8988T (cell line): ENCODE results near the gene VENTX.
"Not testable (repeated sequence)": the region's sequence is repeated elsewhere in the genome, so short reads cannot be mapped to it uniquely, and the experiment has no call there.

ENCODE experiments used
- DNase-seq: peaks from one replicate; pipeline ENCODE4 v3.0.0; 2011

VENTX gene

GRCh38 chr10:133217800-133218589 lies 19.7 kb upstream of the VENTX start:
- DNase-seq: no peak

GRCh38 chr10:133218891-133219290 lies 18.8 kb upstream of the VENTX start:
- DNase-seq: no peak

DNA sequence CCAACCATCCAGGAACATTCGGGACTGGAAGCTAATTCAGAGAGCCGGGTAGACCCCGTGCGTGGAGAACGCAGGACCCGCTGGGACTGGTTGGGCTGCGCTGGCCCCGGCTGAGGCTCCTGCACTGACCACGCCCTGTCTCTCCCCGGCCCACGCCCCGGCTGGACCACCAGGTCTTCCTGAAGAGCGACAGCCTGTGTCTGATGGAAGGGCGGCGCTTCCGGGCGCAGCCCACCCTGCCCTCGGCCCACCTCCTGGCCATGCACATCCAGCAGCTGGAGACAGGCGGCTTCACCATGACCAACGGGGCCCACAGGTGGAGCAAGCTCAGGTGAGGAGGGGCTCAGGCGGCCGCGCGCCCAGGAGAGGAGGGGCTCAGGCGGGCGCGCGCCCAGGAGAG lies 17.9 kb upstream of the VENTX start:
- DNase-seq: no peak

DNA sequence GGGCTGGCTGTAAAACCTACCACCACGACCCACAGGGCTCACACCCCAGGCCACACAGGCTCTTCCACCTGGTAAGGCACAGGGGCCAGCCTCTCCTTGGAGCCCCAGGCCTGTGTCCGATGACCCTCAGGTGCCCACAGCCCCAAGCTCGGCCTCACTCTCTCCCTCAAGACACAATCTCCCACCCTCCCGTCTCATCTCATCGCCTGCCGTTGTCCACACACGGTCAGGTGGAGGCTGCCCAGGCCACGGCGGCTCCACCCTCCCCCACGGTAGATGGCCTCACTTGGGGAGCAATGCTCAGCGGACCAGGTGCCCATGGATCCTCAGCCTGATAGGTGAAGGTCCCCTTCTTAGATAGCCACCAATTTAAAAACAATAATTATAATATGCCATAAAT lies 16.3 kb upstream of the VENTX start:
- no peak for DNase-seq

GRCh38 chr10:133221756-133222155 lies 15.9 kb upstream of the VENTX start:
- DNase-seq: not testable (repeated sequence)

GRCh38 chr10:133224076-133224475 lies 13.6 kb upstream of the VENTX start:
- DNase-seq: no peak

- no peak for DNase-seq
Measured at GRCh38 chr10:133224756-133225372, 12.8 kb upstream of the VENTX start.

- DNase-seq: no peak
Measured at GRCh38 chr10:133225707-133226191, 11.9 kb upstream of the VENTX start.

GRCh38 chr10:133226251-133226808 lies 11.3 kb upstream of the VENTX start:
- DNase-seq: no peak

GRCh38 chr10:133227256-133227655 lies 10.4 kb upstream of the VENTX start:
- no peak for DNase-seq

DNA sequence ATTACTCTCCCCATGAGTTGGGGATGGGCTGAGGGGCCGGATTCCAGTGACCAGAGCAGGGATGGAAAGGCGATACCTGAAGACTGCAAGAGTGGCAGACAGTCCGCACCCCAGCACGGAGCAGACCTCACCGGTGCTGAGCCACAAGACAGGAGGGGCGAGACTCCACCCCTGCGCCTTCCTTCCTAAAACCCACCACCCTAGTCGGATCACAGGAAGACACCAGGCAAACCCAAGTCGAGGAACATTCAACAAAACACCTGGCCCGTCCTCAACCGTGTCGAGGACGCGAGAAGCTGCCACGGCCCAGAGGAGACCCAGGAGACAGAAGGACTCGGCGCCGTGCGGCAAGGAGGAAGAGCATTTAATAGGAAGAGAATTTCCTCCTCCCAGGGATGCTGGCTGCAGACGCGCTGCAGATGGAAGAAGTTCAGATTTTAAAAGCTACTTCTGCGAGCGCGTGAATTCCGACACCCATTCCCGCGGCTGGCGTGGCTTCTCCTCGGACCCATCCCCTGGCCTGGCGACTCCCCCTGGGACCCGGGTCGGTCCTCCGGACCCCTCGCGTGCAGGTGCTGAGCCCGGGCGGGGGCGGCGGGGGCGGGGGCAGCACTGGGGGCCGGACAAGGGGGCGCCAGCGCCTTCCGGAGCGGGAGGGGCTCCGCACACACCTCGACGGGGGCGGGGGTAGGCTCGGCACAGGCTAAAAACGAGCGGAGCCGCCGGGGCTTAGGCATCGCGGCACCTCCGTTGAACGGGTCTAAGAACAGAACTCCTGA lies 8.2 kb upstream of the VENTX start:
- DNase-seq: no peak

GRCh38 chr10:133230044-133230361 lies 7.7 kb upstream of the VENTX start, which contains the start of gene UTF1:
Gene UTF1 (plus strand): TSS chr10:133230217. CDS start chr10:133230289, 72 bp downstream.
- no peak for DNase-seq

GRCh38 chr10:133230387-133231195 lies 7.1 kb upstream of the VENTX start:
- no peak for DNase-seq

GRCh38 chr10:133231244-133231945 lies 6.3 kb upstream of the VENTX start:
- DNase-seq: no peak

GRCh38 chr10:133231946-133232574 lies 5.6 kb upstream of the VENTX start:
- no peak for DNase-seq

DNA sequence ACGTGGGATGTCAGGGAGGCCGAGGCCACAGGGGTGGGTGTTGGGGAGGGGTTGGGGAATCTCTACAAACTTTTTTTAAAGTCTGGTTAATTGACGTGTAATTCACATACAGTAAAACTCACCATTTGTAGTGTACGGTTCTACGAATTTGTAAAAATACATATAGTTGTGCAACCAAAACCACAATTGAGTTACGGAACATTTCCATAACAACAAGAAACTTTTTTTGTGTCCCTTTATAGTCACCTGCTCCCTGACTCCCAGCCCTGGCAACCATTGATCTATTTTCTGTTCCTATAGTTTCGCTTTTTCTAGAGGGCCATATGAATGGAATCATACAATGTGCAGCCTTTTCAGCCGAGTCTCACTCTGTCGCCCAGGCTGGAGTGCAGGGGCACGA lies 2.9 kb upstream of the VENTX start:
- not testable (repeated sequence) for DNase-seq

DNA sequence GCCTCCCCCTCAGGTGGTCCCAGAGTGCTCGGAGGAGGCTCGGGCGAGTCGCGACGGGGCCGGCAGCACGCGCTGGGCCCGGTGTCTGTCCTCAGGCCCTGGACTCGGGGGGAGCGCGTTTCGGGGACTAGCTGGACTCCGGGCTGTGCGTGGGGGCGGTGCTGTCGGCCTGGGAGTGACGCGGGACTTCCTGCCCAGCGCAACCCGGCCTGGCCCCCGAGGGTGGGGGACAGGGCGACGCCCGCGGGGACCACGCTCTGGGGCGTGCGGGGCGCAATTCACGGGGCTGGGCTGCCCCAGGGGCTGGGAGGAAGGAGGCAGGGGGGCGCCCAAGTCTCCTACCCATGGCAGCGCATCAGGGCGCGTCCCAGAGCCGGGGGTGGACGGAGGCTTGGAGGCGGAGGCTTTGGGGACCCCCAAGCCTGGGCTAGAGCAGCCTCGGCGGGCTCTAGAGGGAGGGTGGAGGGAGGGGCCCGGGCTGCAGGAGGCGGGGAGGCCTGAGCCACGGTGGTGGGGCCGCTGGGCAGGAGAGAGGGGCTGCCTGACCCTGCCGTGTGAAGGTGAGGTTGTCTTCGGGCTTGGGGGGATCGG lies 2.3 kb upstream of the VENTX start:
- no peak for DNase-seq

- DNase-seq: no peak
Measured at GRCh38 chr10:133235932-133236331, 1.7 kb upstream of the VENTX start.

GRCh38 chr10:133236401-133237240 lies 1.0 kb upstream of the VENTX start:
- no peak for DNase-seq

DNA sequence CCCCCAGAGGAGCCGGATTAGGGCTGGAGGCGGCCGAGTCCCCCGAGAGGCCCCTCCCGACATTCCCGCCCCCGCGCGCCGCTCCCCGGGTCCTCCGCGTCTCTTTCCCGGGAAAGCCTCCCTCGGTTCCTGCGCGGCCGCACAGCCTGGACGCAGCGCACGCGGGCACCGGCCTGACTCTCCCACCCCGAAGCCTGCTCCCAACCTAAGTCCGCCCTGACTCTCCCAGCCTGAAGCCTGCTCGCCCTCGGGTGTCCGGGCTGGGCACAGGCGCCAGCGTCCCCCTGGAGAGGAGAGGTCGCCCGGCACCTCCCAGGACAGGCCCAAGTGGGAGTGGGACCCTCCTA lies 441 bp upstream of the VENTX start:
- DNase-seq: no peak
